Measurements from ENCODE around the gene COG7.

COG7 gene

DNA sequence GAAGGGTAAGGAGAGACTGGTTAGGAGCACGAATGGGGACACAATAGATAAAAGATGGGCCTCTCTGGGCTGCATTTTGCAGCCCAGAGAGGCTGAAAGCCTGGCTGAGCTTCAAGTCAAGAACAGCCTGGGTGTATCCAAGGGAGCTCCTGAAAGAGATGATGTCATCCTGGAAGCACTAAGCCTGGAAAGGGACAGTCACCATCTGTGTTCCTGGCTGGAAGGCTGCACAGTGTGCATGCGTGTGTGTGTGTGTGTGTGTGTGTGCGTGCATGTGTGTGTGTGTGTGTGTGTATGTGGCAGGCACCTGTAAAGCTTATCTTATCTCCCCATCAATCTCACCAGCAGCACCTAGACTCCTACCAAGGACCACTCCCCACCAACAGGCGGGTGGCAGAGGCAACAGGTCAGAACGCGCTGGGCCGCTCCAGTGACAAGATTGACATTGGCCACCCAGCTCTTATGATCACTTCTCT is 44.1 kb downstream of the COG7 start:
- H4K12ac ChIP-seq (ENCODE audit: low read depth, low read length), result no peak overlapping the region
- no peaks in the 10 kb centered on the region for H3K79me2 ChIP-seq (ENCODE audit: control insufficient read depth, insufficient read depth, low read length, poor library complexity)
- no peak overlapping the region for H2BK5ac ChIP-seq (ENCODE audit: low read depth, low read length, poor library complexity)
- H3K14ac ChIP-seq (ENCODE audit: low read length), result no peak overlapping the region
- H3K9me3 ChIP-seq (ENCODE audit: insufficient read depth, low read depth, low read length), result peaks cover 1% of the 10 kb centered on the region
- H2AFZ ChIP-seq (ENCODE audit: insufficient read depth, low read length, poor library complexity), result no peak overlapping the region
- no peak overlapping the region for H3K27ac ChIP-seq (ENCODE audit: low read depth, low read length)
- H2BK120ac ChIP-seq (ENCODE audit: insufficient read depth, low read length, poor library complexity), result no peak overlapping the region
- H3K79me1 ChIP-seq (ENCODE audit: low read length), result no peaks in the 10 kb centered on the region
- no peak overlapping the region for H4K91ac ChIP-seq (ENCODE audit: low read depth, low read length)
- no CpG with 5 or more reads among the region's 7 CpGs for WGBS (ENCODE audit: extremely low coverage, insufficient coverage, insufficient read length)
- H3K4me3 ChIP-seq (ENCODE audit: low read depth, low read length), result no peak overlapping the region
- peaks cover 12 to 22% of the 10 kb centered on the region in 2 experiments for H3K36me3 ChIP-seq (ENCODE audit: control insufficient read depth in 1 of 2, insufficient read depth in 2 of 2, low read length in 2 of 2)
- no peak overlapping the region for H2AK5ac ChIP-seq (ENCODE audit: low read length)
- H3K4ac ChIP-seq (ENCODE audit: low read depth, low read length), result no peak overlapping the region
- H3K4me1 ChIP-seq (ENCODE audit: control insufficient read depth in 1 of 2, insufficient read depth in 2 of 2, low read length in 2 of 2), result no peaks in the 10 kb centered on the region
- H2BK12ac ChIP-seq (ENCODE audit: low read length), result no peak overlapping the region
- no peak overlapping the region for H4K8ac ChIP-seq (ENCODE audit: low read depth, low read length)
- H3K23ac ChIP-seq (ENCODE audit: low read length), result no peak overlapping the region
- H3K18ac ChIP-seq (ENCODE audit: low read length), result no peak overlapping the region
- no peak overlapping the region for H3K4me2 ChIP-seq (ENCODE audit: low read length)
- no peak overlapping the region for H3K9ac ChIP-seq (ENCODE audit: low read length)
- H3K27me3 ChIP-seq (ENCODE audit: insufficient read depth, low read length), result no peaks in the 10 kb centered on the region
- DNase-seq, result peak; percentile 19 to 42

DNA sequence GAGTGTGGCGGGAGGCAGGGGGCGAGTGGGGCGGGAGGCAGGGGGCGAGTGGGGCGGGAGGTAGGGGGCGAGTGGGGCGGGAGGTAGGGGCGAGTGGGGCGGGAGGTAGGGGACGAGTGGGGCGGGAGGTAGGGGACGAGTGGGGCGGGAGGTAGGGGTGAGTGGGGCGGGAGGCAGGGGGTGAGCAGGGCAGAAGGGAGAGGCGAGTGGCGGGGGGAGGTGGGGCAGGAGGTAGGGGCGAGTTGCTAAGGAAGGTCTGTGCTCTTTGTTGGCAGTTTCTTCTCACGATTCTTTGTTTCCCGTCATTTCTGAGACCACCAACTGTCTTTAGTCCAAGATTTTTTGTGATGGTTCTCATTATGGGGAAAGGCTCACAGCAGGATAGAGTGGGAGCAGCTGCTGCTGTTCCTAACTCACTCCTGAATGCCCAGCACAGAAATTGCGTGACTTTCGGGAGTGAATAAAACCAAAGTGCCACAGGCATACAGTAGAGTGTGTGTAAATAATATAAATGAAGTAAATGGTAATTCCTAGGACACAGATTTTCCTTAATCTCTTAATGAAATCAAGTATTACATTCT is 44.7 kb downstream of the COG7 start:
- H3K18ac ChIP-seq (ENCODE audit: low read length), result no peak overlapping the region
- H3K36me3 ChIP-seq (ENCODE audit: control insufficient read depth in 1 of 2, insufficient read depth in 2 of 2, low read length in 2 of 2), result peaks cover 17 to 23% of the 10 kb centered on the region in 2 experiments
- H3K4ac ChIP-seq (ENCODE audit: low read depth, low read length), result no peak overlapping the region
- no peak overlapping the region for H3K23ac ChIP-seq (ENCODE audit: low read length)
- H2BK120ac ChIP-seq (ENCODE audit: insufficient read depth, low read length, poor library complexity), result no peak overlapping the region
- no peaks in the 10 kb centered on the region for H3K27me3 ChIP-seq (ENCODE audit: insufficient read depth, low read length)
- H2AFZ ChIP-seq (ENCODE audit: insufficient read depth, low read length, poor library complexity), result no peak overlapping the region
- no peak overlapping the region for H4K8ac ChIP-seq (ENCODE audit: low read depth, low read length)
- no peak overlapping the region for H4K12ac ChIP-seq (ENCODE audit: low read depth, low read length)
- H3K27ac ChIP-seq (ENCODE audit: low read depth, low read length), result no peak overlapping the region
- no peak overlapping the region for H3K14ac ChIP-seq (ENCODE audit: low read length)
- H3K9ac ChIP-seq (ENCODE audit: low read length), result no peak overlapping the region
- no peak overlapping the region for H3K4me3 ChIP-seq (ENCODE audit: low read depth, low read length)
- no peak overlapping the region for H4K91ac ChIP-seq (ENCODE audit: low read depth, low read length)
- H3K9me3 ChIP-seq (ENCODE audit: insufficient read depth, low read depth, low read length), result peaks cover 1% of the 10 kb centered on the region
- H2BK12ac ChIP-seq (ENCODE audit: low read length), result no peak overlapping the region
- no peaks in the 10 kb centered on the region for H3K79me1 ChIP-seq (ENCODE audit: low read length)
- DNase-seq, result no peak
- no peak overlapping the region for H2AK5ac ChIP-seq (ENCODE audit: low read length)
- H3K4me1 ChIP-seq (ENCODE audit: control insufficient read depth in 1 of 2, insufficient read depth in 2 of 2, low read length in 2 of 2), result no peaks in the 10 kb centered on the region
- no peaks in the 10 kb centered on the region for H3K79me2 ChIP-seq (ENCODE audit: control insufficient read depth, insufficient read depth, low read length, poor library complexity)
- no peak overlapping the region for H3K4me2 ChIP-seq (ENCODE audit: low read length)
- no peak overlapping the region for H2BK5ac ChIP-seq (ENCODE audit: low read depth, low read length, poor library complexity)
- WGBS (ENCODE audit: extremely low coverage, insufficient coverage, insufficient read length), result no CpG with 5 or more reads among the region's 21 CpGs

DNA sequence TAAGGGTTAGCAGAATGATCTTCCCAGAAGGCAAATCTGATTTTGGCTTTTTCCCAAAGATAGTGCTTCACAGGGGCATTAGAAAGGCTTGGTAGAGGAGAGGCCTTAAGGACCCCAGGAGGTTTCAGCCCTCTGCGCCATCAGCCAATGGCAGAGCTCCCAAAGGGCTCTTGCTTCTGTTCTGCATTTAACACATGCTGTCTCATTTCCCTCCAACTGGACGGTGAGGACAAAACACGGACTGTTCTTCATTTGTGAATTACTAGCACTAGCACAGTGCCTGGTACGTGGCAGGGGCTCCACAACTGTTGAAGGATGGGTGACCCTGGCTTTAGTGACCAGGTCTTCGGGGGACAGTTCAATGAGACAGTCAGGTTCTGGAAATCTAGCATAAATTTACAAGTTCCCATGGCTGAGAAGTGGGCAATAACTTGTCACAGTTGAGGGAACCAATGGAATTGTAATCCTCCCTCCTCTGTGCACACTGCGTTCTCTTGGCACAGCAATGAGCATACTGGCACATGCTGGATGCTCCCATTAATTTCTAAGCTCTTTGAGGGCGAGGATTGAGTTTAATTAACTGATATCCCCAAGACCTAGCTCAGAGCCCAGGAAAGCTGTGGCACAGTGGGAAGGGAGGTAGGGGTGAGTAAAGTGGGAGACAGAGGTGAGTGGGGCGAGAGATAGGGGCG is 45.4 kb downstream of the COG7 start:
- WGBS (ENCODE audit: extremely low coverage, insufficient coverage, insufficient read length), result no CpG with 5 or more reads among the region's 9 CpGs
- H3K14ac ChIP-seq (ENCODE audit: low read length), result no peak overlapping the region
- H3K27ac ChIP-seq (ENCODE audit: low read depth, low read length), result no peak overlapping the region
- no peaks in the 10 kb centered on the region for H3K79me1 ChIP-seq (ENCODE audit: low read length)
- no peak overlapping the region for H3K4me2 ChIP-seq (ENCODE audit: low read length)
- H3K18ac ChIP-seq (ENCODE audit: low read length), result no peak overlapping the region
- no peak overlapping the region for H3K4me3 ChIP-seq (ENCODE audit: low read depth, low read length)
- no peak overlapping the region for H3K9ac ChIP-seq (ENCODE audit: low read length)
- no peak overlapping the region for H2BK5ac ChIP-seq (ENCODE audit: low read depth, low read length, poor library complexity)
- H3K9me3 ChIP-seq (ENCODE audit: insufficient read depth, low read depth, low read length), result peaks cover 1% of the 10 kb centered on the region
- H3K4ac ChIP-seq (ENCODE audit: low read depth, low read length), result no peak overlapping the region
- H4K8ac ChIP-seq (ENCODE audit: low read depth, low read length), result no peak overlapping the region
- no peak overlapping the region for H2AK5ac ChIP-seq (ENCODE audit: low read length)
- H3K4me1 ChIP-seq (ENCODE audit: control insufficient read depth in 1 of 2, insufficient read depth in 2 of 2, low read length in 2 of 2), result no peaks in the 10 kb centered on the region
- no peak overlapping the region for H2BK12ac ChIP-seq (ENCODE audit: low read length)
- no peak for DNase-seq
- peaks cover 19 to 23% of the 10 kb centered on the region in 2 experiments for H3K36me3 ChIP-seq (ENCODE audit: control insufficient read depth in 1 of 2, insufficient read depth in 2 of 2, low read length in 2 of 2)
- H4K12ac ChIP-seq (ENCODE audit: low read depth, low read length), result no peak overlapping the region
- H2BK120ac ChIP-seq (ENCODE audit: insufficient read depth, low read length, poor library complexity), result no peak overlapping the region
- no peak overlapping the region for H2AFZ ChIP-seq (ENCODE audit: insufficient read depth, low read length, poor library complexity)
- no peaks in the 10 kb centered on the region for H3K27me3 ChIP-seq (ENCODE audit: insufficient read depth, low read length)
- no peaks in the 10 kb centered on the region for H3K79me2 ChIP-seq (ENCODE audit: control insufficient read depth, insufficient read depth, low read length, poor library complexity)
- H3K23ac ChIP-seq (ENCODE audit: low read length), result no peak overlapping the region
- H4K91ac ChIP-seq (ENCODE audit: low read depth, low read length), result no peak overlapping the region

DNA sequence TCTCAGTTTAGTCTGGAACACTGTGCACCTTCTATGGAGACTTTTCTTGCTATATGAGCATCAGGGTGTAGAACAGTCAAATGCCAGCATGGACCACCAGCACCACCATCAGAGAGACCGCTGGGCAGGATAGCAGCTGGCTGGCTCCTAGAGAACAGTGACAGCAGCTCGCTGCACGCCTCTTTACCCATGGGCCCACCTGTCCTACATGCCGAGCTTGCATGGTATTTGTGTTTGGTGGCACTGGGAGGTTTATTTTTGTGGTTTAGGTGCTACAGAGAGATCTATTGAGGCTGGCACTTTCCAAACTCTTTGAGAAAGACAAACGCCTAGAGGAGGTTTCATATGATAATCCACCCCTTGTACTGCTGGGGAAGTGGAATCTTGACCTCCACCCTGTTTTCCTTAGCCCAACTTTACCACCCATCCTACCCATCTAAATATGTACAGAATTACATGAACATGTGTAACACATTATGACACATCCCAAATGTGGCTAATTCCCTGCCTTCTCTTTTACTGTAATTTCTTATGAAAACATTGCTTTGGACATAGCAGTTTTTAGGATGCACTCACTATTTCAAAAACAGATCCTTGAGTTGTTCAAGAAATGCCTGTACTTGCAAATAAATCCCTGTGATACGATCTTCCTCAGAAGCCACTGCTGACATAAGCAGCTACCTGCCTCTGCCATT is 46.3 kb downstream of the COG7 start:
- no peak overlapping the region for H2BK12ac ChIP-seq (ENCODE audit: low read length)
- no peak overlapping the region for H3K18ac ChIP-seq (ENCODE audit: low read length)
- H3K23ac ChIP-seq (ENCODE audit: low read length), result no peak overlapping the region
- no peaks in the 10 kb centered on the region for H3K79me2 ChIP-seq (ENCODE audit: control insufficient read depth, insufficient read depth, low read length, poor library complexity)
- no CpG with 5 or more reads among the region's 6 CpGs for WGBS (ENCODE audit: extremely low coverage, insufficient coverage, insufficient read length)
- no peak overlapping the region for H3K4ac ChIP-seq (ENCODE audit: low read depth, low read length)
- no peaks in the 10 kb centered on the region for H3K4me1 ChIP-seq (ENCODE audit: control insufficient read depth in 1 of 2, insufficient read depth in 2 of 2, low read length in 2 of 2)
- H3K27me3 ChIP-seq (ENCODE audit: insufficient read depth, low read length), result no peaks in the 10 kb centered on the region
- no peak overlapping the region for H2AK5ac ChIP-seq (ENCODE audit: low read length)
- no peak overlapping the region for H3K4me3 ChIP-seq (ENCODE audit: low read depth, low read length)
- peak overlapping the region; percentile 46 for H4K12ac ChIP-seq (ENCODE audit: low read depth, low read length)
- no peak overlapping the region for H2BK120ac ChIP-seq (ENCODE audit: insufficient read depth, low read length, poor library complexity)
- no peak overlapping the region for H3K9ac ChIP-seq (ENCODE audit: low read length)
- no peak for DNase-seq
- H2AFZ ChIP-seq (ENCODE audit: insufficient read depth, low read length, poor library complexity), result no peak overlapping the region
- no peak overlapping the region for H4K91ac ChIP-seq (ENCODE audit: low read depth, low read length)
- peaks cover 1% of the 10 kb centered on the region for H3K9me3 ChIP-seq (ENCODE audit: insufficient read depth, low read depth, low read length)
- no peak overlapping the region for H3K14ac ChIP-seq (ENCODE audit: low read length)
- no peak overlapping the region for H3K4me2 ChIP-seq (ENCODE audit: low read length)
- no peaks in the 10 kb centered on the region for H3K79me1 ChIP-seq (ENCODE audit: low read length)
- no peak overlapping the region for H2BK5ac ChIP-seq (ENCODE audit: low read depth, low read length, poor library complexity)
- peaks cover 16 to 20% of the 10 kb centered on the region in 2 experiments for H3K36me3 ChIP-seq (ENCODE audit: control insufficient read depth in 1 of 2, insufficient read depth in 2 of 2, low read length in 2 of 2)
- H4K8ac ChIP-seq (ENCODE audit: low read depth, low read length), result no peak overlapping the region
- H3K27ac ChIP-seq (ENCODE audit: low read depth, low read length), result no peak overlapping the region
